Vagina (tissue), 2 donors: ENCODE measurements around the gene BSN. TPM values are rescaled to one million over a fixed set of nuclear protein-coding genes. Genes with fewer than 3 reads are reported as not detected.

Experiments used
- DNase-seq, 2 donors: peaks; one replicate each; pipeline ENCODE4 v3.0.0-alpha.2; 2017; ENCODE audit errors: extremely low spot score in 2 of 2
- H3K27ac ChIP-seq: fragments of 200-600 bp; sonication (generic); one replicate; pipeline ENCODE4 v1.5.1; 2019
- H3K27me3 ChIP-seq: fragments of 200-600 bp; sonication (generic); one replicate; pipeline ENCODE4 v1.5.1; 2019
- H3K36me3 ChIP-seq, 2 donors: fragments of 200-600 bp; sonication (generic); one replicate each; pipeline ENCODE4 v1.5.1; 2017 to 2019
- H3K4me1 ChIP-seq: fragments of 200-600 bp; sonication (generic); one replicate; pipeline ENCODE4 v1.5.1; 2019
- H3K4me3 ChIP-seq, 2 donors: fragments of 200-600 bp; sonication (generic); 1 replicate in 1 of 2; 2 replicates in 1 of 2; pipeline ENCODE4 v1.5.1; 2016 to 2019
- H3K9me3 ChIP-seq: fragments of 200-600 bp; sonication (generic); one replicate; pipeline ENCODE4 v1.5.1; 2019
- POLR2A ChIP-seq, 2 donors: fragments of 450-650 bp; IDR thresholded peaks; one replicate each; pipeline ENCODE4 v1.6.1; 2017; ENCODE audit warnings: antibody characterized with exemption in 2 of 2, mild to moderate bottlenecking in 2 of 2, moderate library complexity in 2 of 2
- POLR2AphosphoS5 ChIP-seq, 2 donors: sonication (generic); formaldehyde crosslinking; IDR thresholded peaks; one replicate each; pipeline ENCODE4 v1.9.0; 2017; ENCODE audit warnings: antibody characterized with exemption in 2 of 2, mild to moderate bottlenecking in 2 of 2, low read depth in 1 of 2; ENCODE audit not compliant: insufficient read depth in 1 of 2
- intact Hi-C: fragments of 100-400 bp; cut with DNase I; formaldehyde crosslinking; loops from one replicate; pipeline ENCODE4 v1.15.1; 2023
- total RNA-seq: library from RNA; depleted of rRNA; stranded (reverse); fragments of >200 nt; gene quantifications from one replicate; pipeline ENCODE4 v1.2.3, GENCODE V29; 2016
- TF ChIP-seq, protein P1 (sequence below), 3 experiments: fragments of 450-650 bp in 2 of 3; fragments of 200-600 bp in 1 of 3; sonication (generic) in 1 of 3; IDR thresholded peaks; one replicate each; pipeline ENCODE4 v1.5.1; 2017 to 2019; ENCODE audit warnings: antibody characterized with exemption in 3 of 3, mild to moderate bottlenecking in 2 of 3, moderate library complexity in 2 of 3

BSN gene
- total RNA-seq, 1 donor from 2014 or later = 0.74 TPM

DNA sequence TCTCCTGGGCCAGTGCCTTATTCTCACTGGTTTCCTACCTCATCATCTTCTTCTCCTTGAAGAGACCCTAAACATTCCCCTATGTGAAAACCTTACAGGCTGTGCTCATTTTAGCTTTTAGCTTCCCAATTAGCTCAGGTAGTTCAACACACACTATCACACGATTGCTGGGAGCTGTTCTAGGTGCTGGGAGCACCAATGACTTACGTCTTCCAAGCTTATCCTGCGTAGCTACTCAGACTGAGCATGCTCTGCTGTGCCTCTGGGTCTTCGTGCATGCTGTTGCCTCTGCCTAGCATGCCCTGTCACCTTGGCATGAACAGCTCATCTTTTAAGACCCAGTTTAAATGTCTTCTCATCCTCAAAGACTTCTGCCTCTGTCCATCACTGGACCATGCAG, 64.1 kb downstream of the BSN start:
- H3K4me1 ChIP-seq = no peaks in the 10 kb centered on the region
- DNase-seq = no peak
- H3K36me3 ChIP-seq = no peaks in the 10 kb centered on the region
- no peaks in the 10 kb centered on the region for H3K27me3 ChIP-seq
- intact Hi-C loops = no loop called here
- no peak overlapping the region for H3K27ac ChIP-seq
- no peak overlapping the region for H3K4me3 ChIP-seq
- no peaks in the 10 kb centered on the region for H3K9me3 ChIP-seq
- TF ChIP-seq, protein P1, sequence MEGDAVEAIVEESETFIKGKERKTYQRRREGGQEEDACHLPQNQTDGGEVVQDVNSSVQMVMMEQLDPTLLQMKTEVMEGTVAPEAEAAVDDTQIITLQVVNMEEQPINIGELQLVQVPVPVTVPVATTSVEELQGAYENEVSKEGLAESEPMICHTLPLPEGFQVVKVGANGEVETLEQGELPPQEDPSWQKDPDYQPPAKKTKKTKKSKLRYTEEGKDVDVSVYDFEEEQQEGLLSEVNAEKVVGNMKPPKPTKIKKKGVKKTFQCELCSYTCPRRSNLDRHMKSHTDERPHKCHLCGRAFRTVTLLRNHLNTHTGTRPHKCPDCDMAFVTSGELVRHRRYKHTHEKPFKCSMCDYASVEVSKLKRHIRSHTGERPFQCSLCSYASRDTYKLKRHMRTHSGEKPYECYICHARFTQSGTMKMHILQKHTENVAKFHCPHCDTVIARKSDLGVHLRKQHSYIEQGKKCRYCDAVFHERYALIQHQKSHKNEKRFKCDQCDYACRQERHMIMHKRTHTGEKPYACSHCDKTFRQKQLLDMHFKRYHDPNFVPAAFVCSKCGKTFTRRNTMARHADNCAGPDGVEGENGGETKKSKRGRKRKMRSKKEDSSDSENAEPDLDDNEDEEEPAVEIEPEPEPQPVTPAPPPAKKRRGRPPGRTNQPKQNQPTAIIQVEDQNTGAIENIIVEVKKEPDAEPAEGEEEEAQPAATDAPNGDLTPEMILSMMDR (IDR thresholded peaks at IDR 0.05) = no peak
- TF ChIP-seq POLR2AphosphoS5 (IDR thresholded peaks at IDR 0.05; ENCODE audit: insufficient read depth in 1 of 2, low read depth in 1 of 2) (no peak), POLR2A (IDR thresholded peaks at IDR 0.05) (no peak)

- H3K4me3 ChIP-seq = no peak overlapping the region
These were observed 65.4 kb downstream of the BSN start for GRCh38 chr3:49619649-49620048.

DNA sequence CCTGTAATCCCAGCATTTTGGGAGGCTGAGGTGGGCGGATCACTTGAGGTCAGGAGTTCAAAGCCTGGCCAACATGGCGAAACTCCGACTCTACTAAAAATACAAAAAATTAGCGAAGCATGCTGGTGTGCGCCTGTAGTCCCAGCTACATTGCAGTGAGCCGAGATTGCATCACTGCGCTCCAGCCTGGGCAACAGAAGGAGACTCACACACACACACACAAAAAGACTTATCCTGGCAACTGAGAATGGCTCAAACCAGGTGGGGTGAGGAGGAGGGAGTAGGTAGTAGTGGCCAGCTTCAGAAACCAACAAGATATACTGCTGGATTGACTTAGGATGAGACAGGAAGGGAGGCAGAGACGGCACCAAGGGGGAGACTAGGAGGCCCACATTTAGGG, 66.5 kb downstream of the BSN start:
- H3K36me3 ChIP-seq = no peaks in the 10 kb centered on the region
- intact Hi-C loops = no loop called here
- no peaks in the 10 kb centered on the region for H3K4me1 ChIP-seq
- H3K4me3 ChIP-seq = no peak overlapping the region
- H3K27ac ChIP-seq = no peak overlapping the region
- no peaks in the 10 kb centered on the region for H3K27me3 ChIP-seq
- H3K9me3 ChIP-seq = no peaks in the 10 kb centered on the region
- TF ChIP-seq, protein P1 (IDR thresholded peaks at IDR 0.05) = no peak
- no peak for DNase-seq

More at GRCh38 chr3:49619649-49620048, 65.4 kb downstream of the BSN start:
- no peak for DNase-seq
- no peaks in the 10 kb centered on the region for H3K36me3 ChIP-seq
- intact Hi-C loops = no loop called here
- no peaks in the 10 kb centered on the region for H3K4me1 ChIP-seq
- no peak overlapping the region for H3K27ac ChIP-seq
- H3K27me3 ChIP-seq = no peaks in the 10 kb centered on the region
- H3K9me3 ChIP-seq = no peaks in the 10 kb centered on the region
- TF ChIP-seq POLR2A (IDR thresholded peaks at IDR 0.05) = no peak
- TF ChIP-seq, protein P1 (IDR thresholded peaks at IDR 0.05) = no peak
- TF ChIP-seq POLR2AphosphoS5 (IDR thresholded peaks at IDR 0.05; ENCODE audit: insufficient read depth in 1 of 2, low read depth in 1 of 2) = no peak

- DNase-seq = no peak
- TF ChIP-seq POLR2AphosphoS5 (IDR thresholded peaks at IDR 0.05; ENCODE audit: insufficient read depth in 1 of 2, low read depth in 1 of 2) (no peak), POLR2A (IDR thresholded peaks at IDR 0.05) (no peak)
- TF ChIP-seq, protein P1 (IDR thresholded peaks at IDR 0.05) = no peak
- no peaks in the 10 kb centered on the region for H3K36me3 ChIP-seq
- intact Hi-C loops = no loop called here
- no peak overlapping the region for H3K27ac ChIP-seq
- no peaks in the 10 kb centered on the region for H3K4me1 ChIP-seq
- no peaks in the 10 kb centered on the region for H3K9me3 ChIP-seq
- H3K27me3 ChIP-seq = no peaks in the 10 kb centered on the region
- H3K4me3 ChIP-seq = no peak overlapping the region
These were observed 68.8 kb downstream of the BSN start for GRCh38 chr3:49623071-49623470.

DNA sequence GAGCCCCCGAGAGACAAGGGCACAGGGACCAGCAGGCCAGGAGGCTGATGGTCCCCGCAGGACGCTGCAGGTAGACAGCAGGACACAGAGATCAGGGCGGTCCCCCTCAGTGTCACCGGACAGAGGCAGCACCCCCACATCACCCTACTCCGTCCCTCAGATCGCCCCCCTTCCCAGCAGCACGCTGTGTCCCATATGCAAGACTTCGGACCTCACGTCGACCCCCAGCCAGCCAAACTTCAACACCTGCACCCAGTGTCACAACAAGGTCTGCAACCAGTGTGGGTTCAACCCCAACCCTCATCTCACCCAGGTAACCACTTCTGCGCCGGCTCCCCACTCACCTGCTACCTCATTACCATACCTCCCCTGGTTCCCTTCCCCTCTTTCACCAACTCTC, 70.8 kb downstream of the BSN start:
- DNase-seq = no peak
- H3K9me3 ChIP-seq = no peaks in the 10 kb centered on the region
- H3K36me3 ChIP-seq = no peaks in the 10 kb centered on the region
- no peaks in the 10 kb centered on the region for H3K27me3 ChIP-seq
- H3K4me1 ChIP-seq = no peaks in the 10 kb centered on the region
- intact Hi-C loops = no loop called here
- H3K27ac ChIP-seq = no peak overlapping the region
- TF ChIP-seq POLR2A (IDR thresholded peaks at IDR 0.05) (no peak), POLR2AphosphoS5 (IDR thresholded peaks at IDR 0.05; ENCODE audit: insufficient read depth in 1 of 2, low read depth in 1 of 2) (no peak)
- TF ChIP-seq, protein P1 (IDR thresholded peaks at IDR 0.05) = no peak
- no peak overlapping the region for H3K4me3 ChIP-seq
